Esophagus squamous epithelium (tissue), 4 donors: Measurements from ENCODE around the gene IL21R.

Experiments used
- POLR2A ChIP-seq, 4 donors: fragments of 450-650 bp; IDR thresholded peaks; one replicate each; pipeline ENCODE4 v1.6.1; 2017; ENCODE audit warnings: antibody characterized with exemption in 4 of 4, mild to moderate bottlenecking in 4 of 4, moderate library complexity in 3 of 4
- TF ChIP-seq, protein P1 (sequence below), 6 experiments: fragments of 450-650 bp in 4 of 6; fragments of 200-600 bp in 2 of 6; sonication (generic) in 2 of 6; IDR thresholded peaks; one replicate each; pipeline ENCODE4 v1.5.1; 2016 to 2019; ENCODE audit warnings: antibody characterized with exemption in 6 of 6, mild to moderate bottlenecking in 4 of 6, moderate library complexity in 4 of 6

DNA sequence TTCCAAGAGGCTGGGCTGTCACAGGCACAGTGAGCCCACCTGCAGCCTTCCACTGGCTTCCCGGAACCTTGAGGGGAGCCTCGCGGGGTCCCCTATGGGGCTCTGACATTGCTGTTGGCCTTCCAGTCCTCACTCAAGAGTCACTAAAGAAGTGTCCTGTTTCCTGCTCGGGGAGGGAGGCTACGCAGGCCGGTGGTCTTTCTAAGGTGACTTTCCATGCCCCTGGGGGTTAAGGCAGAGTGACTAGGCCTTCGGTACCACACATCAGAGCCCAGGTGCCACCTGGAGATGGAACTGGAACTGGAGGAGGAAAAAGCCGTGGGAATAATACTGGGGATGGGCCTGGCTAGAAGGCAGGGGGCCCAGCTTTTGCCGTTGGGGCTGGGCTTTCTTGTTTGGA lies 72.1 kb downstream of the IL21R start:
- TF ChIP-seq, protein P1, sequence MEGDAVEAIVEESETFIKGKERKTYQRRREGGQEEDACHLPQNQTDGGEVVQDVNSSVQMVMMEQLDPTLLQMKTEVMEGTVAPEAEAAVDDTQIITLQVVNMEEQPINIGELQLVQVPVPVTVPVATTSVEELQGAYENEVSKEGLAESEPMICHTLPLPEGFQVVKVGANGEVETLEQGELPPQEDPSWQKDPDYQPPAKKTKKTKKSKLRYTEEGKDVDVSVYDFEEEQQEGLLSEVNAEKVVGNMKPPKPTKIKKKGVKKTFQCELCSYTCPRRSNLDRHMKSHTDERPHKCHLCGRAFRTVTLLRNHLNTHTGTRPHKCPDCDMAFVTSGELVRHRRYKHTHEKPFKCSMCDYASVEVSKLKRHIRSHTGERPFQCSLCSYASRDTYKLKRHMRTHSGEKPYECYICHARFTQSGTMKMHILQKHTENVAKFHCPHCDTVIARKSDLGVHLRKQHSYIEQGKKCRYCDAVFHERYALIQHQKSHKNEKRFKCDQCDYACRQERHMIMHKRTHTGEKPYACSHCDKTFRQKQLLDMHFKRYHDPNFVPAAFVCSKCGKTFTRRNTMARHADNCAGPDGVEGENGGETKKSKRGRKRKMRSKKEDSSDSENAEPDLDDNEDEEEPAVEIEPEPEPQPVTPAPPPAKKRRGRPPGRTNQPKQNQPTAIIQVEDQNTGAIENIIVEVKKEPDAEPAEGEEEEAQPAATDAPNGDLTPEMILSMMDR (IDR thresholded peaks at IDR 0.05): no peak
- no peak for TF ChIP-seq POLR2A (IDR thresholded peaks at IDR 0.05)
